Measurements from ENCODE around the gene ZNF226. TPM values are rescaled to one million over a fixed set of nuclear protein-coding genes. Genes with fewer than 3 reads are reported as not detected.

Gene ZNF226
- 23.7 and 23.8 TPM in 2 replicates for total RNA-seq

GRCh38 chr19:44164673-44165512 lies at the start of gene ZNF226:
Gene ZNF226 (plus strand): TSS chr19:44165100. CDS start chr19:44170081, 4,981 bp downstream.

DNA sequence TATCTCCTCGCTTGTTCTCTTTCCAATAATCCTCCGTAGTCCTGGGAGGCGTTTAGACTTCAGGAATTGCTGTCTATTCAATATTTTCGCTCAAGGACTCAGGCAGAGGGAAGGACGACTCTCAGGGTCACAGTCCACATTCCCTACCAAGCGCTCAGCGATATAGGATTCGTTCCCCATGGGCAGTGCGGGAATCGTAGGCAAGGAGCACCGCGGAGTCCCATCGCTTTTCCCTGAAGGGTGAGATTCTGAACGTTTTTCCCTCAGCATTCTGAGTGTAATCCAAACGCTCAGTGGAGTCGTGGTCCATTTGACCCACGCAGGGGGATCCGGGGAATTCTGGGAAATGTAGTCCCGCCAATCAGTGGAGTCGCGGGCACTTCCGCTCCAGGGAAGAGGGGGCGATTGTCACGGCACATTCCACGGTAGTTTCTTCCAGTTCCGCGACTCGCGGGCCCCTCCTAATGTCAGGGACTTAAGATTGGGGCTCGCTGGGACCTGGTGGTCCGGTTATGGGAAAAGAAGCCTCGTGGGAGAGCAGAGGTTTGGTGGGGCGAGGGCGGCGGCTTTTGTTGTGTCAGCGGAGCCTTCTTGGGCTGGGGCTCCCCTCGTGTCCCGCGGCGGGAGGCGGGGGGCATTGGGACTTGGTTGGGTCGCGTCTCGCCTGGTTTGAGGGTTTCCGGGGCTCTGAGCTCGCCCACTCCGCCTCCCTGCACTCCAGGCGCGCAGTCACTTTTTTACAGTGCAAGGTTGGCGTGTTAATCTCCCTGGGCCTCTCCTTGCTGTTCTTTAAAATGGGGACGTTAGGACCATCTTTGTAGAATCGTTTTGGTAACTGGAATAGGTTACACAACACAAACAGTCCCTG lies 23.5 kb upstream of the ZNF226 start, which contains the start of gene ZNF234:
Gene ZNF234 (plus strand): TSS at position 364 of the 868 bp plus-strand sequence. CDS start 3,079 bp downstream, outside the sequence.

GRCh38 chr19:44212250-44212865 lies 47.5 kb downstream of the ZNF226 start, which contains the start of gene ZNF227:
Gene ZNF227 (plus strand): TSS chr19:44212532. CDS start chr19:44217793, 5,261 bp downstream.

Other genes starting within 250 kb of the ZNF226 start
- 4.7 and 9.4 TPM in 2 replicates for gene ZNF45, start 229.8 kb upstream of the ZNF226 start, total RNA-seq
- 2.7 and 7.5 TPM in 2 replicates for gene ZNF221, start 213.9 kb upstream of the ZNF226 start, total RNA-seq
- gene ZNF155, start 180.9 kb upstream of the ZNF226 start, total RNA-seq: 3.2 and 5.3 TPM in 2 replicates
- gene ZNF230, start 162.1 kb upstream of the ZNF226 start, total RNA-seq: 1.5 and 2.5 TPM in 2 replicates
- 3.4 and 3.6 TPM in 2 replicates for gene ZNF222, start 139.7 kb upstream of the ZNF226 start, total RNA-seq
- 3.1 and 3.9 TPM in 2 replicates for gene ZNF223, start 113.1 kb upstream of the ZNF226 start, total RNA-seq
- gene ZNF284, start 92.9 kb upstream of the ZNF226 start, total RNA-seq: 2.4 and 4.0 TPM in 2 replicates
- 7.0 and 32.3 TPM in 2 replicates for gene ZNF224, start 70.7 kb upstream of the ZNF226 start, total RNA-seq
- 3.4 and 6.3 TPM in 2 replicates for gene ZNF225, start 51.7 kb upstream of the ZNF226 start, total RNA-seq
- 4.2 and 5.3 TPM in 2 replicates for gene ZNF234, start 23.5 kb upstream of the ZNF226 start, total RNA-seq
- gene ZNF227, start 47.4 kb downstream of the ZNF226 start, total RNA-seq: 8.1 and 10.4 TPM in 2 replicates
- not detected in 2 replicates for gene ZNF233, start 94.8 kb downstream of the ZNF226 start, total RNA-seq
- gene ZNF235, start 139.9 kb downstream of the ZNF226 start, total RNA-seq: 1.4 and 1.5 TPM in 2 replicates
- 4.4 and 16.8 TPM in 2 replicates for gene ZNF112, start 191.6 kb downstream of the ZNF226 start, total RNA-seq
- 1.6 and 3.2 TPM in 2 replicates for gene ZNF285, start 236.5 kb downstream of the ZNF226 start, total RNA-seq